PC-9 (cell line): ENCODE data around the gene HOXB9. TPM values are rescaled to one million over a fixed set of nuclear protein-coding genes. Genes with fewer than 3 reads are reported as not detected.

Experiments
- Bru-seq: library from RNA; stranded (reverse); fragments of 400-500 nt; gene quantifications from one replicate; lab custom pipeline; 2021; lab: Mats Ljungman, UMichigan
- BruChase-seq, 2 experiments: library from RNA; stranded (reverse); fragments of 400-500 nt; gene quantifications; one replicate each; lab custom pipeline; 2021; lab: Mats Ljungman, UMichigan
- BruUV-seq: library from RNA; stranded (reverse); fragments of 400-500 nt; replicated peaks from 2 replicates; lab custom pipeline; 2021; lab: Mats Ljungman, UMichigan
- CTCF ChIA-PET: fragments of 300-600 bp; sonication (Branson Sonifier 250); formaldehyde crosslinking; loops from one replicate; lab custom pipeline; 2022; ENCODE audit warnings: antibody characterized with exemption; lab: Charles Lee
- POLR2A ChIA-PET: fragments of 300-600 bp; sonication (Branson Sonifier 250); formaldehyde crosslinking; loops from one replicate; lab custom pipeline; 2022; ENCODE audit warnings: antibody characterized with exemption; ENCODE audit not compliant: unreplicated experiment; lab: Charles Lee
- DNase-seq, 2 experiments: peaks; one replicate each; pipeline versions ENCODE4 v3.0.0 to v3.0.0-alpha.2; 2015 to 2022; ENCODE audit warnings: mixed read lengths in 1 of 2
- H2AFZ ChIP-seq: fragments of 200-600 bp; sonication (generic); 2 replicates; pipeline ENCODE4 v1.8.1; 2017; ENCODE audit warnings: antibody characterized with exemption
- H3F3A ChIP-seq: fragments of 200-600 bp; sonication (generic); 2 replicates; pipeline ENCODE4 v1.8.1; 2017; ENCODE audit warnings: antibody characterized with exemption, mild to moderate bottlenecking, low read depth; ENCODE audit not compliant: insufficient read depth
- H3K27ac ChIP-seq: fragments of 200-600 bp; sonication (generic); 2 replicates; pipeline ENCODE4 v1.6.1; 2016; ENCODE audit warnings: mixed run types
- H3K27me3 ChIP-seq: fragments of 200-600 bp; sonication (generic); 2 replicates; pipeline ENCODE4 v1.6.1; 2016; ENCODE audit warnings: low read depth, mixed run types; ENCODE audit not compliant: insufficient read depth
- H3K36me3 ChIP-seq: fragments of 200-600 bp; sonication (generic); 2 replicates; pipeline ENCODE4 v1.6.1; 2016; ENCODE audit warnings: low read depth, mixed run types
- H3K4me1 ChIP-seq: fragments of 200-600 bp; sonication (generic); replicated peaks from 2 replicates; pipeline ENCODE4 v1.6.1; 2016; ENCODE audit warnings: mixed run types; ENCODE audit not compliant: insufficient read depth
- H3K4me2 ChIP-seq: fragments of 200-600 bp; sonication (generic); 2 replicates; pipeline ENCODE4 v1.6.1; 2017; ENCODE audit warnings: mixed run types
- H3K4me3 ChIP-seq: fragments of 200-600 bp; sonication (generic); 2 replicates; pipeline ENCODE4 v1.6.1; 2016; ENCODE audit warnings: mixed run types
- H3K79me2 ChIP-seq: fragments of 200-600 bp; sonication (generic); 2 replicates; pipeline ENCODE4 v1.6.1; 2017; ENCODE audit warnings: low read depth, mixed run types
- H3K9me2 ChIP-seq: fragments of 200-600 bp; sonication (generic); 2 replicates; pipeline ENCODE4 v1.8.1; 2017; ENCODE audit warnings: mild to moderate bottlenecking; ENCODE audit not compliant: insufficient read depth
- H3K9me3 ChIP-seq: fragments of 200-600 bp; sonication (generic); 2 replicates; pipeline ENCODE4 v1.8.1; 2016; ENCODE audit warnings: low read depth; ENCODE audit not compliant: insufficient read depth
- H4K20me1 ChIP-seq: fragments of 200-600 bp; sonication (generic); 2 replicates; pipeline ENCODE4 v1.8.1; 2017; ENCODE audit not compliant: insufficient read depth
- EZH2 ChIP-seq: fragments of 200-600 bp; sonication (generic); IDR thresholded peaks from 2 replicates; pipeline ENCODE4 v1.8.0; 2017; ENCODE audit warnings: antibody characterized with exemption, low read depth
- intact Hi-C: fragments of 100-400 bp; cut with micrococcal nuclease; formaldehyde crosslinking; loops from one replicate; pipeline ENCODE4 v1.10.0; 2022; ENCODE audit not compliant: unreplicated experiment
- long read RNA-seq: library from polyadenylated mRNA; stranded (forward); transcript quantifications from one replicate; pipeline ENCODE4 v2.0.0, GENCODE V29; 2022
- total RNA-seq: library from RNA; stranded (reverse); gene quantifications from 2 replicates; pipeline ENCODE4 v1.2.3, GENCODE V29; 2021
- TF ChIP-seq, protein P1 (sequence below): fragments of 200-600 bp; sonication (generic); conservative IDR thresholded peaks from 2 replicates; pipeline ENCODE4 v1.6.1; 2017; ENCODE audit warnings: mixed run types, antibody characterized with exemption, mild to moderate bottlenecking, moderate library complexity

Gene HOXB9
- total RNA-seq, result 0.30 and 0.70 TPM in 2 replicates
- percentile 28 among the genes with signal in this experiment for Bru-seq, nascent RNA
- percentile 33 among the genes with signal in this experiment for BruChase-seq, experiment 1, labeled RNA remaining after a 2-hour chase
- BruChase-seq, experiment 2, labeled RNA remaining after a 6-hour chase, result percentile 48 among the genes with signal in this experiment
- long read RNA-seq, result 0 reads

DNA sequence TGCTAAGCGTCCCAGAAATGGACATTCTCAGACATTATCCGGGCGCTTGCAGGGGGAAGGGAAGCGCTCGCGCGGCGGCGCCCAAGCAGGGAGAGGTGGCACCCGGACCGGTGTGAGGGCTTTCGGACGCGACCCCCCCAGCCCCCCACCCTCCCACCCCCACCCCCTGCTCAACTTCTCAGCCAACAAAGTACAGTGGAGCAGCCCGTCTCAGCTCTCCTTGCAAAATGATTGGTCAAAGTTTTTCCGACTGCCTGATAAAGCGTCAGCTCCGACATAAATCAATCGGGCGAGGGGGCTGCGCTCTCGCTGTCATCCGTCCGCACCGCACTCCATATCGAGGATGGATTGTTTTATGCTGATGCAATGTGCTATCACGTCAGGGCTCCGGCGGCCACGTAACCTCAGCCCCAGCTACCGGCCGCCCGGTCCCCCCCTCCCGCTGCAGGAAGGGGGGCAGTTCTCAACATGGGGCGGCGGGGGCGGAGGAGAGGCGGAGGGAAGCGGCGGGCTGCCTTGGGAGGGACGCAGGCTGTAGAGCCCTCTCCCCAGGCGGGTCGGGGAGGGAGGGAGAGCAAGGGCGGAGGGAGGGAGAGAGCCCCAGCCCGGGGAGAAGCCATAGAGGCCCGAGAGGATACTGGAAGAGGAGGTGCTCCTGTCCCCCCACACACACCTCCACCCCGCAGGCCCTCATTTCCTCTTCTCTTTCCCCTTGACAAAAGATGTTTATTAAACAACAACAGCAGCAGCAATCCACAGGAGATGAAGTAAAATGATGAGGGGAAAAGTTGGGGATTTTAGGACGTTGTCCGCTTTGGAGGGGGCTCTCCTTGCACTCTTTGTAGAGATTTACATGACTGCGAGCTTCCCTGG lies at the start of gene HOXB9:
HOXB9 (minus strand) TSS at position 114 of the 873 bp plus-strand sequence; CDS start at position 25, 89 bp downstream.
- H3F3A ChIP-seq, result peaks cover 13% of the 10 kb centered on the region; the same call in 1 of the 2 replicates
- no peaks in the 10 kb centered on the region for H3K79me2 ChIP-seq
- CTCF ChIA-PET, result interaction anchor here (3.0 kb wide), 1 partner anchor 10 kb away, joined by 9 read pairs; no protein-coding TSS in a partner anchor
- TF ChIP-seq EZH2, result no peak
- TF ChIP-seq, protein P1, sequence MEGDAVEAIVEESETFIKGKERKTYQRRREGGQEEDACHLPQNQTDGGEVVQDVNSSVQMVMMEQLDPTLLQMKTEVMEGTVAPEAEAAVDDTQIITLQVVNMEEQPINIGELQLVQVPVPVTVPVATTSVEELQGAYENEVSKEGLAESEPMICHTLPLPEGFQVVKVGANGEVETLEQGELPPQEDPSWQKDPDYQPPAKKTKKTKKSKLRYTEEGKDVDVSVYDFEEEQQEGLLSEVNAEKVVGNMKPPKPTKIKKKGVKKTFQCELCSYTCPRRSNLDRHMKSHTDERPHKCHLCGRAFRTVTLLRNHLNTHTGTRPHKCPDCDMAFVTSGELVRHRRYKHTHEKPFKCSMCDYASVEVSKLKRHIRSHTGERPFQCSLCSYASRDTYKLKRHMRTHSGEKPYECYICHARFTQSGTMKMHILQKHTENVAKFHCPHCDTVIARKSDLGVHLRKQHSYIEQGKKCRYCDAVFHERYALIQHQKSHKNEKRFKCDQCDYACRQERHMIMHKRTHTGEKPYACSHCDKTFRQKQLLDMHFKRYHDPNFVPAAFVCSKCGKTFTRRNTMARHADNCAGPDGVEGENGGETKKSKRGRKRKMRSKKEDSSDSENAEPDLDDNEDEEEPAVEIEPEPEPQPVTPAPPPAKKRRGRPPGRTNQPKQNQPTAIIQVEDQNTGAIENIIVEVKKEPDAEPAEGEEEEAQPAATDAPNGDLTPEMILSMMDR, result no peak
- H3K4me2 ChIP-seq, result peak within 1 kb of the TSS; percentile 96
- H3K4me3 ChIP-seq, result peak within 1 kb of the TSS; percentile 70
- no peaks in the 10 kb centered on the region for H3K9me3 ChIP-seq
- peak in 1 of 2 experiments; percentile 42 for DNase-seq
- BruUV-seq, result no TSS peak
- H3K4me1 ChIP-seq, result peaks cover 3% of the 10 kb centered on the region; the same call in 1 of the 2 replicates
- intact Hi-C loops, result no loop called here
- POLR2A ChIA-PET, result no interaction called here
- H3K9me2 ChIP-seq, result no peaks in the 10 kb centered on the region
- H3K27me3 ChIP-seq, result peaks cover 22% of the 10 kb centered on the region; the same call in 1 of the 2 replicates
- no peaks in the 10 kb centered on the region for H3K36me3 ChIP-seq
- H3K27ac ChIP-seq, result peak within 1 kb of the TSS; percentile 61
- peak within 1 kb of the TSS; percentile 86 for H2AFZ ChIP-seq
- H4K20me1 ChIP-seq, result no peaks in the 10 kb centered on the region; the same call in 1 of the 2 replicates

DNA sequence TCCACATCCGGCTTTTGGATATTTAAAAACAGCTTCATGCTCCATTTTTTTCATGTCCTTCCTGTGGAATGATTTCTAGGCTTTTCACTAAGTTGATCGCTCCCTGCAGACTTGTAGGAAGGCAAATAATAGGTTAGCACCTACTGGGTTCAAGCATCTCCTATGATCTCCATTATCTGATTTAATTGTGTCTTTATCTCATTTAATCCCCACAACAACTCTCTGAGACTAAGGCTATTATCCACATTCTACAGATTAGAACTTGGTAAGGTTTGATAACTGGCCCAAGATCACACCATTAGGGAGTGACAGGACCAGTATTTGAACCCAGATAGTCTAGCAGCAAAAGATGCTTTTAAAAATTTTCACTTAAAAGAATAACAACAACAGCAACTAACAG lies 46.2 kb upstream of the HOXB9 start:
- Histone ChIP-seq H3K4me2 (no peak overlapping the region), H3K79me2 (no peaks in the 10 kb centered on the region), H3K4me3 (no peak overlapping the region), H3F3A (no peaks in the 10 kb centered on the region), H3K27ac (no peak overlapping the region), H2AFZ (peak overlapping the region; percentile 77; the same call in 1 of the 2 replicates), H3K9me3 (no peaks in the 10 kb centered on the region), H4K20me1 (no peaks in the 10 kb centered on the region), H3K27me3 (peaks cover 12% of the 10 kb centered on the region), H3K9me2 (no peaks in the 10 kb centered on the region), H3K4me1 (no peaks in the 10 kb centered on the region), H3K36me3 (no peaks in the 10 kb centered on the region)
- ChIA-PET POLR2A (no interaction called here), CTCF (interaction anchor here (0.6 kb wide), 1 partner anchor 212 kb away, joined by 4 read pairs; no protein-coding TSS in a partner anchor)
- no peak for DNase-seq
- TF ChIP-seq EZH2, result no peak
- TF ChIP-seq, protein P1, result no peak
- BruUV-seq, result no TSS peak
- intact Hi-C loops, result loop anchor here (10.0 kb wide), 1 partner anchor 362 kb away; no protein-coding TSS in a partner anchor

DNA sequence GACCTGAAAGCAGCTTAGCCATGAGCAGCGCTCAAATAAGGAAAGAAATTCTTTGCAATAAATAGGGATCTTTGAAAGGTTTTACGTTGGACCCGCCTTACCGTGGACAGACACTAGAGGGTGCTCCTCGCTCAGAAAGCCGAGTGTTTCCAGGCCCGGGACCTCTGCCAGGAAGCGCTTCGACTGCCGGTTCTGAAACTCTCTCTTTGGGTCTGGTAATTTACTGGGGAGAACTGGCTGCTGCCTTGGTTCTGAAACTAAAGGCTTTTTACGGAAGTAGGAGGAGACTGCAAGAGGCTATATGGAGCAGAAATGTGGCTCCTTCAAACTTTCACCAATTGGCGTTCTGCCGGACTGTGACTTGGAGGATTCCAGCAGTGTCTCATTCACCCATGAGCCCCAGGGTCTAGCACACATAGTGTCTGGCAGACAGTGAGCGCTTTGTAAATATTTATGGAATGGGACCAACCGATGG lies 45.6 kb upstream of the HOXB9 start:
- Histone ChIP-seq H3K79me2 (no peaks in the 10 kb centered on the region), H3K4me1 (no peaks in the 10 kb centered on the region), H3K4me2 (peak overlapping the region; percentile 85), H3K9me3 (no peaks in the 10 kb centered on the region), H3K27me3 (peaks cover 8% of the 10 kb centered on the region), H3K36me3 (no peaks in the 10 kb centered on the region), H3K27ac (no peak overlapping the region), H2AFZ (peak overlapping the region; percentile 77), H3K4me3 (peak overlapping the region; percentile 37; the same call in 1 of the 2 replicates), H3F3A (no peaks in the 10 kb centered on the region), H3K9me2 (no peaks in the 10 kb centered on the region), H4K20me1 (no peaks in the 10 kb centered on the region)
- DNase-seq, result peak; percentile 39 to 66
- TF ChIP-seq, protein P1, result peak; percentile 97
- TF ChIP-seq EZH2, result no peak
- intact Hi-C loops, result loop anchor here (1.0 to 10.0 kb wide), 2 partner anchors 207 to 363 kb away; no protein-coding TSS in a partner anchor
- CTCF ChIA-PET, result interaction anchor here (0.6 to 1.0 kb wide), 2 partner anchors 68 to 213 kb away, joined by 3 to 4 read pairs; no protein-coding TSS in a partner anchor
- POLR2A ChIA-PET, result no interaction called here
- no TSS peak for BruUV-seq
